Fibroblast of villous mesenchyme (primary cell): ENCODE results near the gene DIP2B. TPM values are rescaled to one million over a fixed set of nuclear protein-coding genes. Genes with fewer than 3 reads are reported as not detected.

Experiments used
- DNase-seq: peaks from one replicate; pipeline ENCODE4 v3.0.0-alpha.2; 2010; ENCODE audit warnings: low read depth
- H3K4me3 ChIP-seq: 2 replicates; pipeline ENCODE4 v1.5.1; 2011; ENCODE audit warnings: low read depth, mild to moderate bottlenecking, low read length
- total RNA-seq: library from RNA; depleted of rRNA; stranded (reverse); fragments of >200 nt; gene quantifications from 2 replicates; pipeline ENCODE4 v1.2.3, GENCODE V29; 2012
- TF ChIP-seq, protein P1 (sequence below): IDR thresholded peaks from 2 replicates; pipeline ENCODE4 v1.5.1; 2012; ENCODE audit warnings: low read depth, mild to moderate bottlenecking, low read length; ENCODE audit not compliant: insufficient read depth

Gene DIP2B
- total RNA-seq, 1 donor: 29.8 TPM

DNA sequence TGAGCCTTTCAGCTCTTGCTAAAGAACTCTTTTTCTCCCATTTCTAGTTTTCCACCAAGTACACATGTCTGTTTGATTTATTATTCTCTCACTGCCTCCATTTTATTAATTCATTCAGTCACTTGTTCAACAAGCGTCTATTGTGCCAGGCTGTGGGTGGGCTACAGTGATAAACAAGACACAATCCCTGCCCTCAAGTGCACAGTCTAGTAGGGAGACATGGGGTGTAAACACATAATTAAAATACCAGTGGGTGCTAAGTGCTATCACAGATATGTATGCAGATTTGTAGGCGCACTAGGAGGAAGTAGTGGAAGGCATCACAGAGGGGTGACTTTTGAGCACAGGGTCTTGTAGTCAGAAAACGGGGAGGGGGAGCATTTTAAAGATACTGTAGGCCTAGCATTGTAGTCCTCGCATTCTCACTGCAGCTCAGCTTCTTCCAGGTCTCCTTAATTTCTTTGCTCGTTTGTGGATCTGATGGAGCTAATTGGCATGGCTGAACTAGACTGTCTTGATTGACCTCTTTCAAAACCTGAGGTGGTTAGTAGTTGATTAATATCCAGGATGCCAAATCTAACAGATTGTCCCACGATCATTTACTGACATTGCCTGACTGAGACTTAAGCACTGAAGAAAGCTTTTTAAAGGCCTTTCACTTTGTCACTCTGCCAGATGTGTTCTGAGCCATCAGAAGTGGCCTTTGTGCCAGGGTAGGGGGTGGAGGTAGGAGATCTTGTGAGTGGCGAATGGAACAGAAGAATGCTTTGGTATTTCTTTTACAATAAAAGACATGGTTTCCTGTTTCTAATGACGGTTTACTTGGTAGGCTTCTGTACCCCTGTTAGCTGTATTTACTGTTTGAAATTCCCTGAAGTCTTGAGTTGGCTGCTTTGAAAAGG lies 116.9 kb downstream of the DIP2B start:
- no peak overlapping the region for H3K4me3 ChIP-seq
- TF ChIP-seq, protein P1, sequence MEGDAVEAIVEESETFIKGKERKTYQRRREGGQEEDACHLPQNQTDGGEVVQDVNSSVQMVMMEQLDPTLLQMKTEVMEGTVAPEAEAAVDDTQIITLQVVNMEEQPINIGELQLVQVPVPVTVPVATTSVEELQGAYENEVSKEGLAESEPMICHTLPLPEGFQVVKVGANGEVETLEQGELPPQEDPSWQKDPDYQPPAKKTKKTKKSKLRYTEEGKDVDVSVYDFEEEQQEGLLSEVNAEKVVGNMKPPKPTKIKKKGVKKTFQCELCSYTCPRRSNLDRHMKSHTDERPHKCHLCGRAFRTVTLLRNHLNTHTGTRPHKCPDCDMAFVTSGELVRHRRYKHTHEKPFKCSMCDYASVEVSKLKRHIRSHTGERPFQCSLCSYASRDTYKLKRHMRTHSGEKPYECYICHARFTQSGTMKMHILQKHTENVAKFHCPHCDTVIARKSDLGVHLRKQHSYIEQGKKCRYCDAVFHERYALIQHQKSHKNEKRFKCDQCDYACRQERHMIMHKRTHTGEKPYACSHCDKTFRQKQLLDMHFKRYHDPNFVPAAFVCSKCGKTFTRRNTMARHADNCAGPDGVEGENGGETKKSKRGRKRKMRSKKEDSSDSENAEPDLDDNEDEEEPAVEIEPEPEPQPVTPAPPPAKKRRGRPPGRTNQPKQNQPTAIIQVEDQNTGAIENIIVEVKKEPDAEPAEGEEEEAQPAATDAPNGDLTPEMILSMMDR: no peak
- no peak for DNase-seq

DNA sequence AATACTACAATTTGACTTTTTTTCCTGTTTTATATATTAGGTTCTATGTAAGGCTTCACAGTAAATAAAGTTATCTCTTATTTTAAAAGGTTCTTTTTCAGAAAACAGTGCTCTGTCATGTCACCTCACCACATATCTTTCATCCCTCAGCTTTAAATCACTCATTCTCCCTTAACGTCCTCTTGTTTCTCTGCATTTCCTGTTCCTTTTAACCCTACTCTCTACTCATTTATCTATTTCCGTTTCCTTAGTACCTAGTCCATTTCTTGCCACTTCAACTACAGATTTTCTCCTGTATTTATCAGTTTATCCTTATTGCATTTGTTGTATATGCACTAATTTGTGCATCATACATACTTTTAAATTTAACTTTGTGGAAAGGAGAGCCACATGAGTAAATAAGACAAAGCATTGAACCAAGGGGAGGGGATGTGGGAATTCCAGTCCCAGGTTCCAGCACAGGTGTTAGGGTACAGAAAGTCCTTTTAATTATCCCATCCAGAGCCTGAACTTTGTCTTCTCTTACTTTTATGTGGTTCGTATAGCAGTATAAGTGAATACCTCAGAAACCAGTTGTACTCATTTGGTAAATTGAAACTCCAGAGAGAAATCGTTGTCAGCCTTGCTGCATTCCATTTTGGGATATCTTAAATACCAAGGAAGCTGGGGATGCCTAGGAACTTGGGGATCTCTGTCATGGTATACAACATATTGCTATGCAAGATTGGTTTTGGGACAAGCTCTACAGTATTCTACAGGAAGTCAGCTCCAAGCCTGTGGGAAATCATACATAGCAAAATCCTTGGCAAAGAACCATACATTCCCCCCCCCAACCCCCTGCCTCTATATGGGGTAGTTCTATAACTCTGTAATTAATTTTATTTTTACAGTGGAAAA lies 120.5 kb downstream of the DIP2B start:
- H3K4me3 ChIP-seq: no peak overlapping the region
- TF ChIP-seq, protein P1: no peak
- no peak for DNase-seq

DNA sequence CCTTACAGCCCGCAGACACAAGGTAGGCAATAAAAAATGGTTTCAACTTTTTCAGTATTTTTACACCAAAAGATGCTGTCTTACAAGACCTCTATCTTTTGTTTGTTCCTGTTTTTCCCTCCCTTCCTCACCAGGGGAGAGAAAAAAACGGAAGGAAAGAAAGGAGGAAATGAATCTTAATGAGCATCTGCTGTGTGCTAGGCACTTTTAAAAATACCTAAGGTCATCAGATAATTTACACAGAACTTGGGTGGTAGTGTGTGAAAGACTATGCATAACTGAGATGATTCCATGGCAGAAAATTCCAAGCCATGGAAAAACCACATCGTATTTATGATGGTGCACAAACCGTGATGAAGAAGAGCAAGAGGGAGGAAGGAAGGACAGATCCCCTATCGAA lies 121.2 kb downstream of the DIP2B start:
- TF ChIP-seq, protein P1: no peak
- H3K4me3 ChIP-seq: no peak overlapping the region
- peak; percentile 53 for DNase-seq

DNA sequence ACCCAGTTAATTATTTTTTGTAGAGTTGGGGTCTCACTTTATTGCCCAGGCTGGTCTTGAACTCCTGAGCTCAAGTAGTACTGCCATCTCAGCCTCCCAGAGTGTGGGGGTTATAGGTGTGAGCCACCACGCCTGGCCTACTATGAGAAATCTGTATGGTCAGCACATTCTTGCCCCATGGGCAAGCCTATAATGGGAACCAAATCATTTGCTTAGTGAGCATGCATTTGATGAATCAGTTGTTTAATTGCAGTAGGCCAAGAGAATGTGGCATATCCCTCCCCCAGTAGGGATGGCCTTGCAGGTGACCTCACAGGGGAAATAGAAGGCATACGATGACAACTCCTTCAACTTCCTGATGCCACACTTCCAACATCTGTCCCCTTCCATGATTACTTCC lies 122.7 kb downstream of the DIP2B start:
- DNase-seq: no peak
- TF ChIP-seq, protein P1: no peak
- H3K4me3 ChIP-seq: no peak overlapping the region

DNA sequence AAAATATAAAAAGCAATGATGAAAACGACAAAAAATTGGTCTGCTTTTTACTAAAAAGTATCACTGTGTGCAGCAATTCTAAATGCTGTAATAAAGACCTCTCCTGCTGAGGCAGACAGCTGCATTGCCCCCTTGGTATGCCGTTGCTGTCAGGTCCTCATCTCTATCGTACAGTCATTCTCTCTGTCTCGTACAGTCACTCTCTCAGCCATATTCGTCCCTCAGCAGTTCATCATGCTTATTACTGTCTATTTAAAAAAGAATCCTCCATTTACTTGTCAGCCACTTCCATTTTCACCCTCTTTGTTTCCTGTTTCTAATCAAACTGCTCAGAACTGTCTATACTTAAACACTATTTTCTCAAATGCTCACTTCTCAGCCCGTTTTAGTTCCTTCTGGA lies 123.6 kb downstream of the DIP2B start:
- DNase-seq: no peak
- no peak overlapping the region for H3K4me3 ChIP-seq
- TF ChIP-seq, protein P1: no peak

DNA sequence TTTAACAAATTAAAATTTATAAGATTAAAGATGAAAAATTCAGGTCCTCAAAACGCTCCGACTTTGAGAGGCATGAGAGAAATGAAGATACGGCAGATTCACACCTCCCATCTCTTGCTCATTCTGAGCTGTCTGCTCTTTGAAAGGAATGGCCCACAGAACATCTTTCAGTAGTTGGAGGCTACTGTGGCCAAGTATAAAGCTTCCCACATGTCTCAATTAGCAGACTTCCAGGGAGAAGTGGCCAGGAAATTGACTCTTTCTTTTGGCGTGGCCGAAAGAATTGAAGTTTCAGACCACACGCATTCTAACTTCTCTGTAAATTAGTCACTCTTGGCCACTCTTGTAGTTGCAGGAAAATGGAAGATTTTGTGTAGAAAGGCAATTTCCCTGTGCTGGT lies 129.2 kb downstream of the DIP2B start:
- TF ChIP-seq, protein P1: no peak
- no peak for DNase-seq
- no peak overlapping the region for H3K4me3 ChIP-seq
